ENCODE data around the gene PACRG.

DNA sequence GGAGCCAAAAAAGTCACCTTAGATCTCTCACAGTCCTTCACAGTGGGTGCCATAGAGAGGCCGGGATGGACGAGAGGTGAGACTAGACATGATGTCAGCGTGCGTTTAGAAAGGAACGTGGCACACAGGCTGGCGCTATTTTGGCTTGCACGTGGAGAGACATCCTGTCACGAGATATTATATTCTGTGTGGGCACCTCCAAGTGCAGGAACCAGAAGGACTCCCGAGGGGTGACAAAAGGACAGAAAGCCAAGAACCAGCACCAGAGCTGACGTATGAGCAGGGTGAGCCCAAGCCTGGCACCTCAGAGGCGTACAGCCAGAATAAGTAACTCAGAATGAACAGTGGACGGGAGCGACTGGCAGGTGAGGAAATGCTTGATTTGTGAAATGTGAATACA is 636.9 kb downstream of the PACRG start:
- TF ChIP-seq, protein P1, sequence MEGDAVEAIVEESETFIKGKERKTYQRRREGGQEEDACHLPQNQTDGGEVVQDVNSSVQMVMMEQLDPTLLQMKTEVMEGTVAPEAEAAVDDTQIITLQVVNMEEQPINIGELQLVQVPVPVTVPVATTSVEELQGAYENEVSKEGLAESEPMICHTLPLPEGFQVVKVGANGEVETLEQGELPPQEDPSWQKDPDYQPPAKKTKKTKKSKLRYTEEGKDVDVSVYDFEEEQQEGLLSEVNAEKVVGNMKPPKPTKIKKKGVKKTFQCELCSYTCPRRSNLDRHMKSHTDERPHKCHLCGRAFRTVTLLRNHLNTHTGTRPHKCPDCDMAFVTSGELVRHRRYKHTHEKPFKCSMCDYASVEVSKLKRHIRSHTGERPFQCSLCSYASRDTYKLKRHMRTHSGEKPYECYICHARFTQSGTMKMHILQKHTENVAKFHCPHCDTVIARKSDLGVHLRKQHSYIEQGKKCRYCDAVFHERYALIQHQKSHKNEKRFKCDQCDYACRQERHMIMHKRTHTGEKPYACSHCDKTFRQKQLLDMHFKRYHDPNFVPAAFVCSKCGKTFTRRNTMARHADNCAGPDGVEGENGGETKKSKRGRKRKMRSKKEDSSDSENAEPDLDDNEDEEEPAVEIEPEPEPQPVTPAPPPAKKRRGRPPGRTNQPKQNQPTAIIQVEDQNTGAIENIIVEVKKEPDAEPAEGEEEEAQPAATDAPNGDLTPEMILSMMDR (IDR thresholded peaks at IDR 0.05), result no peak
- no peak for TF ChIP-seq CHD2 (IDR thresholded peaks at IDR 0.05; ENCODE audit: low read length, partially characterized antibody)
- TF ChIP-seq TAF1 (IDR thresholded peaks at IDR 0.05; ENCODE audit: borderline replicate concordance, low read depth, low read length), result no peak
- no peak for TF ChIP-seq JUND (IDR thresholded peaks at IDR 0.05)
- no peak for TF ChIP-seq NFIC (IDR thresholded peaks at IDR 0.05; ENCODE audit: borderline replicate concordance)
- TF ChIP-seq, protein P2, sequence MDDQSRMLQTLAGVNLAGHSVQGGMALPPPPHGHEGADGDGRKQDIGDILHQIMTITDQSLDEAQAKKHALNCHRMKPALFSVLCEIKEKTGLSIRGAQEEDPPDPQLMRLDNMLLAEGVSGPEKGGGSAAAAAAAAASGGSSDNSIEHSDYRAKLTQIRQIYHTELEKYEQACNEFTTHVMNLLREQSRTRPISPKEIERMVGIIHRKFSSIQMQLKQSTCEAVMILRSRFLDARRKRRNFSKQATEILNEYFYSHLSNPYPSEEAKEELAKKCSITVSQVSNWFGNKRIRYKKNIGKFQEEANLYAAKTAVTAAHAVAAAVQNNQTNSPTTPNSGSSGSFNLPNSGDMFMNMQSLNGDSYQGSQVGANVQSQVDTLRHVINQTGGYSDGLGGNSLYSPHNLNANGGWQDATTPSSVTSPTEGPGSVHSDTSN (IDR thresholded peaks at IDR 0.05), result no peak
- no peak for TF ChIP-seq POLR2AphosphoS5 (IDR thresholded peaks at IDR 0.05; ENCODE audit: low read depth, low read length)
- TF ChIP-seq GATA2 (CRISPR knock-in tag; IDR thresholded peaks at IDR 0.05), result no peak
- TF ChIP-seq, protein P3, sequence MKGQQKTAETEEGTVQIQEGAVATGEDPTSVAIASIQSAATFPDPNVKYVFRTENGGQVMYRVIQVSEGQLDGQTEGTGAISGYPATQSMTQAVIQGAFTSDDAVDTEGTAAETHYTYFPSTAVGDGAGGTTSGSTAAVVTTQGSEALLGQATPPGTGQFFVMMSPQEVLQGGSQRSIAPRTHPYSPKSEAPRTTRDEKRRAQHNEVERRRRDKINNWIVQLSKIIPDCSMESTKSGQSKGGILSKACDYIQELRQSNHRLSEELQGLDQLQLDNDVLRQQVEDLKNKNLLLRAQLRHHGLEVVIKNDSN (IDR thresholded peaks at IDR 0.05; ENCODE audit: borderline replicate concordance, low read depth), result no peak
- no peak for TF ChIP-seq SIN3A (IDR thresholded peaks at IDR 0.05; ENCODE audit: borderline replicate concordance, low read depth, low read length)
- no peak for TF ChIP-seq EP300 (IDR thresholded peaks at IDR 0.05; ENCODE audit: borderline replicate concordance in 1 of 2, low read depth in 1 of 2, low read length in 1 of 2)
